Posterior vena cava (tissue), 2 donors: ENCODE results near the gene SLFN13. TPM values are rescaled to one million over a fixed set of nuclear protein-coding genes. Genes with fewer than 3 reads are reported as not detected.
"Not testable (repeated sequence)": the region's sequence is repeated elsewhere in the genome, so short reads cannot be mapped to it uniquely, and the experiment has no call there.

ENCODE experiments used
- DNase-seq: peaks from one replicate; pipeline ENCODE4 v3.0.0-alpha.2; 2020; ENCODE audit warnings: low spot score
- intact Hi-C, 2 donors: fragments of 100-400 bp; cut with DNase I; formaldehyde crosslinking; loops; one replicate each; pipeline versions ENCODE4 v1.14.1 to v1.14.2; 2022 to 2023
- long read RNA-seq, 2 donors: library from polyadenylated mRNA; unstranded; transcript quantifications; one replicate each; pipeline ENCODE4 v2.0.0, GENCODE V29; 2020 to 2021
- total RNA-seq, 2 donors: library from RNA; stranded (reverse); fragmentation: NEBNext Ultra II Directional; extraction: Animal tissue kit (Norgen Biotek cat#: 25700); gene quantifications; one replicate each; pipeline ENCODE4 v1.2.1, GENCODE V29; 2021
- donor health status: DM: yes; HTN: yes; CAD: no.
- donor health status: DM: yes; HTN: yes; CAD: no.

SLFN13 gene, protein sequence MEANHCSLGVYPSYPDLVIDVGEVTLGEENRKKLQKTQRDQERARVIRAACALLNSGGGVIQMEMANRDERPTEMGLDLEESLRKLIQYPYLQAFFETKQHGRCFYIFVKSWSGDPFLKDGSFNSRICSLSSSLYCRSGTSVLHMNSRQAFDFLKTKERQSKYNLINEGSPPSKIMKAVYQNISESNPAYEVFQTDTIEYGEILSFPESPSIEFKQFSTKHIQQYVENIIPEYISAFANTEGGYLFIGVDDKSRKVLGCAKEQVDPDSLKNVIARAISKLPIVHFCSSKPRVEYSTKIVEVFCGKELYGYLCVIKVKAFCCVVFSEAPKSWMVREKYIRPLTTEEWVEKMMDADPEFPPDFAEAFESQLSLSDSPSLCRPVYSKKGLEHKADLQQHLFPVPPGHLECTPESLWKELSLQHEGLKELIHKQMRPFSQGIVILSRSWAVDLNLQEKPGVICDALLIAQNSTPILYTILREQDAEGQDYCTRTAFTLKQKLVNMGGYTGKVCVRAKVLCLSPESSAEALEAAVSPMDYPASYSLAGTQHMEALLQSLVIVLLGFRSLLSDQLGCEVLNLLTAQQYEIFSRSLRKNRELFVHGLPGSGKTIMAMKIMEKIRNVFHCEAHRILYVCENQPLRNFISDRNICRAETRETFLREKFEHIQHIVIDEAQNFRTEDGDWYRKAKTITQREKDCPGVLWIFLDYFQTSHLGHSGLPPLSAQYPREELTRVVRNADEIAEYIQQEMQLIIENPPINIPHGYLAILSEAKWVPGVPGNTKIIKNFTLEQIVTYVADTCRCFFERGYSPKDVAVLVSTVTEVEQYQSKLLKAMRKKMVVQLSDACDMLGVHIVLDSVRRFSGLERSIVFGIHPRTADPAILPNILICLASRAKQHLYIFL
- total RNA-seq: 10 to 100 TPM in 1 of 2 donors, 1 to 10 TPM in 1; 8.8 to 17.9 TPM
- long read RNA-seq, donor 1, full-length matches to known transcripts: 1 of 1 reads
- long read RNA-seq, donor 1, partial matches to known transcripts: 0 of 1 reads
- long read RNA-seq, donor 1, other reads (novel, unspliced or antisense): 0 of 1 reads
- long read RNA-seq, donor 2, partial matches to known transcripts: 0 of 2 reads
- long read RNA-seq, donor 2, other reads (novel, unspliced or antisense): 2 of 2 reads

DNA sequence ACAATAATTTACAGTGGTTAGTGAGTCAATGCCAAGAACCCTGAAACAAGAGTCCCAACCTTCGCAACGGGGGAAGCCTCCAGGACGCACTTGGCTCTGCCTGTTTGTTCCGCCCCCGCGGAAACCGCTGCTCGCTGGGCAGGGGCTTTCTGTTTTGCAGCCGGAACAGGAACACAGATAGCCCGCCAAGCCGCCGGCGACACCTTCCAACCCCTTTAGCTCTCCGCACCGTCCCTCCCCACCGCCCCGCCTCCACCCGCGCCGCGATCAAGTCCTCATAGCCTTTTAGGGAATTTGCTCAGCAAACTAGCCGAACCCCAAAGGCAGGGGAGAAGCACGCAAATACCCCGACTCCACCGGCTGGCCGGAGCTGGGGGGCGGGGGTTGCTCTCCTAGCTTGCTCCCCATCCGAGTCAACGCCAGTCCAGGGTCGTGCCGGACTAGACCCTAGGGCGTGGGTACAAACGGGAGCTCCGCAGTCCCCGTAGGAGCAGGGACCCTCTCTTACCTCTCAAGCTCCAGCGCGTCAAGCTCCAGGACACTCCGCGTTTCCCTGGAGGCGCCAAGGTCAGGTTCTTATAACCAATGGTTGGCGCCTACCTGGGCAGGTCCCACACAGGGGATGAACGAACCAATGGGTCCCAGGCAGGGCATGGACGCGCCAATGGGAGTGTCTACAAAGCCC lies at the start of gene SLFN13:
Gene SLFN13, minus strand, starts transcription at position 553 of the 685 bp plus-strand sequence. CDS start 3,086 bp downstream, outside the sequence.
- intact Hi-C loops: no loop called here
- DNase-seq: peak; percentile 94

DNA sequence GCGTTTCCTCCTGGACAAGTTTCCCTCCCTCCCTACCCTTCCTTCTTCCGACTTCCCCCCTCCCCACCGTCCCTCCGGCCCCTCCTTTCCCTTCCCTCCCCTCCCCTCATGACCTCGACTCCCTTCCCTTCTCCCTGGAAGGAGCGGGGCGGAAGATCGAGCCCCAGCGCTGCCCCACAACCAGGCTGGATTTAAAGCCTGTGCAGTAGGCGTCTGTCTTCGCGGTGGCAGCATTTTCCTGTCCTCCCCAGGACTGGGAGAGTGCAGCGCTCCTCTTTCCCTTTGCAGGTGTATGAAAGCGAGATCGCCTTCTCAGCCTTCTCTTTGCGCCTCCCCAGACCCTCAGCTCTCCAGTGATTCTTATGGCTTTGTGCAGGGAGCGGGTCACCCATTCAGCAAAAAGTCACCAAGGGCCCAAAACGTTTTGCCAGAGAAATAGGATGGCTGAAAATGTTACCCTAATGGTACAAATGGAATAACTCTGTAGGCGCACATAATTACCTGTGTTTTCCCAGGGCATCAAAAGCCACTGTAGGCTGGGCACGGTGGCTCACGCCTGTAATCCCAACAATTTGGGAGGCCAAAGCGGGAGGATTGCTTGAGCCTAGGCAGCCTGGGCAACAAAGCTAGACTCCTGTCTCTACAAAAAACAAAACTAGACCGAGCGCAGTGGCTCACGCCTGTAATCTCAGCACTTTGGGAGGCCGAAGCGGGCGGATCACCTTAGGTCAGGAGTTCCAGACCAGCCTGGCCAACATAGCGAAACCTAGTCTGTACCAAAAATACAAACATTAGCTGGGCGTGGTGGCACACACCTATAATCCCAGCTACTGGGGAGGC lies 48.1 kb upstream of the SLFN13 start:
- intact Hi-C loops: no loop called here
- DNase-seq: no peak

DNA sequence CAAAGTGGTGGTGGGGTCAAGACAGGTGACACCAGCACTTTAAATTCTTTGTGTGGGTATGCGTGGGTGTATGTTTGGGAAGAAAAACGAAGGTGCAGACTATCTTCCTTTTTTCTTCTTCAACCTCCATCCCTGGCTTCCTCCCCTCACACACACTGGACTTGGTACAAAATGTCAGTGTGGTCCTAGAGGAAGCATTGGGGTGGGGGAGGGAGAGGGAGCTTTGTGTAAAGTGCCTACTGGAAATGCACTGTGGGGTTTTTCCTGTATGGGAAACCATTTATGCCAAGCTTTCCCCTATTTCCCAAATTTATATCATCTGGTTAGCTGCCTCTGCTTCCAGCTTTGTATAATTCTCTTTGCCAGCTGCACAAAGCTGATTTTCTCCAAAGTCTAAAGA lies 44.5 kb upstream of the SLFN13 start:
- no peak for DNase-seq
- intact Hi-C loops: no loop called here

DNA sequence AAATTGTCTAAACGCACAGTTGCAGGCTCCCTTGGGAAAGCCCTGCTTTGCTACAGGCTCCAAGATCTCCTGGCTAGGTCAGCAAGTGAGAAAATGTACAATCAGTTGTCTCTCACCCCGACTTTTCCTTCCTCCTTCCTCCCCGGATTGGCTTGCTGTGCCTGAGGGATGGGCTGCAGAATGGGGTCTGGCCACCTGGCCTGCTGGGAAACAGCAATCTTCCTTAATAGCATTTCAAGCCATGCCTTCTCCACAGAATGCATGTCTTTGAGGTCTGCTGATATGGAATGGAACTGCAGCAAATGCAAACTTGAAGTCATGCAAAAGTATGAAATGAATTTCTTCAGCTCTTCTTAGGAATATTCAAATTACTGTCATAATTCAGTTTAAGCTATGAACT lies 42.9 kb upstream of the SLFN13 start:
- intact Hi-C loops: no loop called here
- DNase-seq: no peak

DNA sequence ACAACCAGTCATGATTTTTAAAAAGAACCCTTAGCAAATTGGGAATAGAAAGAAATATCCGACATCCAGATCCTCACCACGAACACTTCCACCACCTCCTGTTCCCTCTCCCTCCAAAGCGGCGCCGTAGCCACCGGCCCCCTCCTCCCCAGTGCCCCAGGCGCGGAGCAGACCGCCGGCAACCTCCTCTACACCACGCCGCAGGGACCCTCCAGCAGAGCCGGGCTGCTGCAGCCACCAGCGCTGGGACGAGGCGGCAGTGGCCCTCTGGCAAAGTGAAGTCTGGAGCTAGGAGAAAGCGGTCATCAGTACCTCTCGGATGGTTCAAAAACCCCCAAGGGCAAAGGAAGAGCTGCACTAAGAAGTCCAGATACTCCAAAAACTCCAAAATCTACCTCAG lies 41.4 kb upstream of the SLFN13 start:
- no peak for DNase-seq
- intact Hi-C loops: no loop called here

DNA sequence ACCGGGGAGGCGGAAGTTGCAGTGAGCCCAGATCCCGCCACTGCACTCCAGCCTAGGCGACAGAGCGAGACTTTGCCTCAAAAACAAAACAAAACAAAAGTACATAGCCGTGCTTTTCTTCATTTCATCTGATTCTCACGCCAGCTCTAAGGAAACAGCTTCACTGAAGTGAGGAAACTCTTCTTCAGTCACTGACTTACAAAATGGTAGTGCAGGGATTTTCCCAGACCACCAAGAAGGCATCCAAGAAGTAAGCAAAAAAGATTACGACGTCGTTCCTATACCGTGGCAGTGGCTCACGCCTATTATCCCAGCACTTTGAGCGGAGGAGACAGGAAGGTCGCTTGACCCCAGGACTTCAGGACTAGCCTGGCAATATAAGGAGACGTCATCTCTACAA lies 40.4 kb upstream of the SLFN13 start:
- intact Hi-C loops: no loop called here
- no peak for DNase-seq

DNA sequence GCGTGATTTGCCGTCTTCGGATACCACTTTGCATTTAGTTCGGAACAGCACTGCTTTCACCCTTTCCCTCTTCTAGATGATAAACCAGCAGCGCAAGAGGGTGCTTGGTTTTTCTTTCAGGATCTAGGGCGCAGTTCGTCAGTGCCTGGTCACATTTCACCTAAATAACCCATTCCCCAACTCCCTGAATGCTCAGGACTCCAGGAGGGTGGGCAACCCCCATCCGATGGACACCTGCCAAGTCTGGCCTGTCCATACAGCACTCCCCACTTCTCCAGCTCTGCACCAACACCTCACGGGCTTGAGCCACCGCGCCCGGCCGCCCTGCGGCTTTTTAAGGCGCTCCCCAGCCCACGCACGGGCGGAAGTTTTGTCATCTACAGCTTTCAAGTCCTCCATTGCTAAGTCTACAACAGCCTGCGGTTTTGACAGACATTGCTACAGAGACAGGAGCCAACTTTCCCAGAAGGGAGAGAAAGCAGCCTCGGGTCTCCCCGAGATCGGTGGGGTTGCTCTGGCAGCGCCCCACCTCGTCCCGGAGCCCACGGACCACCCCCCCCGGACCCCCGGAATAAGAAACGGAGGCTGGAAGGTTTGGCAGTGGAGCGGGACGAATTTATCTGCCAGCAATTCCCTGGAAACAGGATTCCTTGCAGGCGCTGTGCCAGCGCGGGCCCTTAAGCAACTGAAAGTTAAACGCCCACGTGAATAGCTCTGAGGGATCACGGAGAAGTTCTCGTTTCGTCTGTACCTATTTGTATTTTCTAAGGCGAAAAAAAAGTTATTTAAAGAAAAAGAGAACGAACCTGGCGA lies 38.6 kb upstream of the SLFN13 start:
- intact Hi-C loops: no loop called here
- DNase-seq: peak; percentile 87

DNA sequence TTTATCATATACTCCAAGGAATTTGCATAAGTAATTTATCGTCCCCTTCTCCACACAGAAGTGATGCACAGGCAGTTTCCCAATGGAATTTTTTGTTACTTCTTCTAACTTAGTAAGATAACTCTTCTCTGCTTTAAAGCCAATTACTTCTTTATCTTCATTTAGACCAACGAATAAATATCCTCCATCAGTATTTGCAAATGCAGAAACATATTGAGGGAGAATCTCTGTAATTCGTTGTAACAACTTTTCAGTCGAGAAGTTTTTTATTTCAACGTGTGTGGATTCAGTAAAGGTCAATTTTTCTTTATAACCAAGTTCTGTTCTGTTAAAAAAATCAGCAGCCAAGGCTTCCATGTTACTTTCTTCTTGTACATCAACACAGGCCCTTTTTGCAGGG lies 30.7 kb upstream of the SLFN13 start:
- intact Hi-C loops: no loop called here
- no peak for DNase-seq

DNA sequence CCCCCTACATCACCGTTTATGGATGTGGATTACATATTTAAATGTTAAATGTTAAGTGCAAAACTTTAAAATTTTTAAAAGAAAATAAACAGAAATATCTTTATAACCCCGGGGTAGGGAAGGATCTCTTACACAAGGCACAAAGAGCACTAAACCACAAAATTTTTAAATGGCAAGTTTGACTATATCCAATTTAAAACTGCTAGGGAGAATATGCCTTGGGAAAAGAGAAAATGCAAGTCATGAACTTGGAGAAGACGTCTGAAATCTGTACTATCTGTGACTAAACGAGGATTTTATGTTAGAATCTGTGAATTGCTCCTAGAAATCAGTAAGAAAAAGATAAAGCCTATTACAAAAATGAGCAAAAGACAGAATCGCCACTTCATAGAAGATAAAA lies 28.7 kb upstream of the SLFN13 start:
- intact Hi-C loops: no loop called here

DNA sequence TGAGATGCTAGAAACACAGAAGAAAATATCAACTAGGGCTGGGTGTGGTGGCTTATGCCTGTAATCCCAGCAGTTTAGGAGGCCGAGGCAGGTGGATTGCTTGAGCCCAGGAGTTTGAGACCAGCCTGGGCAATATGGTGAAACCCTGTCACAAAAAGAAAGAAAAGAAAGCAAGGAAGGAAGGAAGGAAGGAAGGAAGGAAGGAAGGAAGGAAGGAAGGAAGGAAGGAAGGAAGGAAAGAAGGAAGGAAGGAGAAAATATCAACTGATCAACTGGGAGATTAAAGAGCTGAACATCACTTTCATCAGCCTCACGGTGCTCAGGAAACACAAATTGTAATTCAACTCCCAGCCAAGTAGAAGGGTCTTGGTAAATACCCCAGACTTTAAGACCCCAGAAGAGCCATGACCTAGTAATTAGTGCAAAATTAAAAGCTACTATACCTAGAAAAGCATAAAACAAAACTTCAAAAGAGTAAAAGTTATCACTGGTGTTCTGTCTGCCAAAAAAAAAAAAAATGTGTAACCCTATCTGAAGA lies 27.8 kb upstream of the SLFN13 start:
- DNase-seq: no peak
- intact Hi-C loops: no loop called here

More for the DNA sequence above, 28.7 kb upstream of the SLFN13 start:
- DNase-seq: no peak

DNA sequence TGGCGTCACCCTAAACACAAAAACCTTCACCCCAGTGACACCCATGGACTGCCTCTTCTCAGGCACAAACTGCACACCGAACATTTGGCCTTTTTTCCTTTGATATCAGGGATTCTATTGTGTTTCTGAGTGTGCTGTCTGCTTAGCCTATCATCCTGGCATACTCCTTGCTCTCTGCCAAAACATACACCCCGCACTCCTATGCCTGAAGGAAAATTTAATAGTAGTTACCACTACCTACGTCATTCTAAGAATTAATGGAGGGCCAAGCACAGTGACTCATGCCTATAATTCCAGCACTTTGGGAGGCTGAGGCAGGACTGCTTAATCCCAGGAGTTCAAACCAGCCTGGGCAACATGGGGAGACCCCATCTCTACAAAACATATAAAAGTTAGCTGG lies 19.9 kb upstream of the SLFN13 start:
- intact Hi-C loops: no loop called here
- no peak for DNase-seq

DNA sequence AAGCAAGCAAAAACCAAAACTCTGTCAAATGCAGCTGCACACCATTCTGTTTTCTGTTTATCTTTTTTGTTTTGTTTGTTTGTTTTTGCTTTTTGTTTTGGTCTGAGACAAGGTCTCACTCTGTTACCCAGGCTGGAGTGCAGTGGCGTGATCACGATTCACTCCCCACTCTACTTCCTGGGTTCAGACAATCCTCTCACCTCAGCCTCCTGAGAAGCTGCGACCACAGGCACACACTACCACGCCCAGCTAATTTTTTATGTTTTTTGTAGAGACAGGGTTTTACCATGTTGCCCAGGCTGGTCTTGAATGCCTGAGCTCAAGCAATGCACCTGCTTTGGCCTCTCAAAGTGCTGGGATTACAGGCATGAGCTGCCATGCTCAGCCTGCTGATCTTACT lies 19.3 kb upstream of the SLFN13 start:
- intact Hi-C loops: loop anchor here in 1 of 2 donors (2.0 kb wide), 1 partner anchor 41 kb away; no protein-coding TSS in a partner anchor
- DNase-seq: no peak

DNA sequence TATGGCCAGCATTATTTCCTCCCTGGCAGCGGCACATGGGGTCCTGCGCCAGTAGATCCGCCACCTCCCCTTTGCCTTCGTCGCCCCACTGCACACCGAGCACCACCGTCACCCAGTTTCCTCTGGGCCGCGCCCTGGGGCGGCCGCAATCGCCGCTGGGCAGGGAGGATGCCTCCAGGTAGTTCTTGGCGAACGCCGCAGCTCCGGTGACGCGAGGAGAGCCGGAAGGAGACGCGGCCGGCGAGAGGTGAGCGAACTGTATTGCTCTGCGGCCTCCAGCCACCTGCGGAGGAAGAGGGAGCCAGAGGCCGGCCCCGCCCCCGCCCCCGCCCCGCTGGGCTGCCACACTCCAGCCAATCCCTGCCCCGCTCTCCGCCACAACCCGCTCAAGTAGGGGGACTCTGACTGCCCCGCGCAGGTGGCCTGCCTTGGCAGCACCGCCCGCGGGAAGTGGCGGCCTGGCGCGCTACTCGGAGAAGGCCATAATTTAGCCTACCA lies 11.8 kb upstream of the SLFN13 start:
- peak; percentile 86 for DNase-seq

DNA sequence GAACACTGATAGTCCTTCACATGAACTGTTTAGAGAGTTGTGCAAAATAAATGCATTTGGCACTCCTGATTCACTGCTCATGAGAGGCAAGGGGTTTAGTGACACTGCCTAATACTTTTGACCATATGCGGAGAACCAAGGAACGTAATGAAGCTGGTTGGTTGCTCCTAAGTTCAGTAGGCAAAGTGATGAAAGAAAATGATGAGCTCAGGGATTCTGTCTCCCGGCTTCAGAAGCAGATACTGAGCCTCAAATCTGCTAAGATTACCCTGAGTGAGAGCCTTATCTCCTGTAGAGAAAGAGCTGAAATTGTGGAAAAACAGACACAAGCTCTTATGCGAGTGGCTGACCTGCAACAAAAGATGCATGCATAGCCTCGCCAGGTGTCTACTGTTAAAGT lies 5.5 kb upstream of the SLFN13 start:
- DNase-seq, intact Hi-C loops: not testable (repeated sequence)

More for the DNA sequence above, 11.8 kb upstream of the SLFN13 start:
- intact Hi-C loops: no loop called here

DNA sequence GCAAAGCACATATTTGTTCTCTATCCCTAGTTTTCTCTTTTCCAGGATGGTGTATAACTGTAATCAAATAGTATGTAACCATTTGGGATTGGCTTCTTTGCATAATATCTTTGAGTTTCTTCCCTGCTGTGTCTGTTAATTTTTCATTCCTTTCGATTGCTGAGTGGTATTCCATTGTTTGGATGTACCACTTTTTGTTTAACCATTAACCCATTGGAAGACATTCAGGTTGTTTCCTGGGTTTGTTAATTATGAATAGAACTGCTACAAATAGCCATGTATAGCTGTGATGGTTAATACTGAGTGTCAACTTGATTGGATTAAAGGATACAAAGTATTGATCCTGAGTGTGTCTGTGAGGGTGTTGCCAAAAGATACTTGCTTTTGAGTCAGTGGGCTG lies 4.6 kb upstream of the SLFN13 start:
- intact Hi-C loops: no loop called here
- DNase-seq: no peak

DNA sequence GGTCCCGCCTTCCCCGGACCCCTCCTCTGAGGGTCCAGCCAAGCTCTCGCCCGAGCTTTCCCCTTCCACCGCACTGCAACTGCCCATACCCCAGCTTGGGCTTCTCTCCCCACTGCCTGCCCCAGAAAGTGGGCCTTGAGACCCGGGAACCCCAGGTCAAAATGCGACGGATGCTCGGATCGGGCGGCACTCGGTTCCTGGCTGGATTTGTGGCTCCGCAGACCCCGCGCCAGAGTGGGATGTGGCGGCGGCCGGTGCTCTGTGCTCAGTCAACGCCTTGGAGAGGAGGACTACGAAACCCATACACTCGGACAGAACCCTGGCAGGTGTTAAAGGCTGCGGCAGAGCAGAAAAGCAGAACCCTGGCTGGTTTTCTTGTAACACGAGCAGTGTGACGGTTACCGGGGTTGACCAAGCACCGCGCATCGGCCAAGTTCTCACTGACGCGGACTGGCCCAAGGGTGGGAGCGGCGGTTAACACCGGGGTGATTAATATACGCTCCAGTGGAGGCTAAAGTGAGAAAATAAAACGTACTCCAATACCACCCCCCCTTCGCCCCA lies 885 bp upstream of the SLFN13 start:
- DNase-seq: peak; percentile 81
- intact Hi-C loops: no loop called here

DNA sequence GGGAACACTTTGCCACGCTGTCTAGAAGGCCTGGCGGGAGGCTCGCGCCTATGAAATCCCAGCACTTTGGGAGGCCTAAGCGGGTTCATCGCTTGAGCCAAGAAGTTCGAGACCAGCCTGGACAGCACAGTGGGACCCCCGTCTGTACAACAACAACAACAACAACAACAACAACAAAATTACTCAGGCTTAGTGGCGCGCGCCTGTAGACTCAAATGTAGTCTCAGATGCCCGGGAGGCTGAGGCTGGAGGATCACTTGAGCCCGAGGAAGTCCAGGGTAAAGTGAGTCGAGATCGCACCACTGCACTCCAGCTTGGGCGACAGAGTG lies 297 bp upstream of the SLFN13 start:
- no peak for DNase-seq
- intact Hi-C loops: no loop called here
